Stimulated activated naive CD4-positive, alpha-beta T cell treated with Interleukin-2 at 50 U/mL for 16 hours (primary cell): ENCODE data around the gene VTN.

Source experiments
- DNase-seq: peaks from one replicate; lab custom pipeline; 2025; lab: John Stamatoyannopoulos, UW

Gene VTN

DNA sequence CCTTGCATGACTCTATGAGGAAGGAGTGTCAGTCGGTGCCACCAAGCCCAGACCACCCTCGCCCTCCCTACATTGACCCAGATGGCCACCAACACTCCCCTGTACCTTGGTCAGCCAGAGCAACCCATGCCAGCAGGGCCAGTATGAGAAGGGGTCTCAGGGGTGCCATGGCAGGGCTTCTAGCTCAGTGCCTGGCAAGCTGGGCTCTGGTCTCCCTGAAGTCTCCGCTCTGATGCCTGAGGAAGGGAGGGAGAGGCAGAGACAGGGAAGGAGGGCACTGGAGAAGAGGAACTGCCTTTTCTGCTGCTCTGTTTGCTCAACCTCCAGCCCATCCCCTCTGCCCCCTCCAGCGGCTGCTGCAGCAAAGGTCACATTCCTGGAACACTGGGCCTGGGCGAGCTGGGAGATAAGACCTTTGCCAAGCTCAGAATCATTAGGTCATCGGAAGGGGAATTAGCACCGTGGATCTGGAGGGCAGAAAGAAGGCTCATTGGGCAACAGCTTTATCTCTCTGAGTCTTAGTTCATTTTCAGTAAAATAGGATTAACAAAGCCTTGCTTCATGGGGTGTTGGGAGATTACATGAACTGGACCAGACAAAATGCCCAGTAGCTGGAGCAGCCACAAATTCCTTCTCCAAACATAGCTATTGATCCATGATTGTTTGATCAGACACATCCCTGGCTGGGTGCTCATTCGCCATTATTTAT is at the start of gene VTN:
VTN (minus strand) TSS at position 273 of the 709 bp plus-strand sequence; CDS start at position 169, 104 bp downstream.
- DNase-seq = no peak

- DNase-seq = peak; percentile 19
Observed at GRCh38 chr17:28416703-28417311, 46.7 kb upstream of the VTN start.

DNA sequence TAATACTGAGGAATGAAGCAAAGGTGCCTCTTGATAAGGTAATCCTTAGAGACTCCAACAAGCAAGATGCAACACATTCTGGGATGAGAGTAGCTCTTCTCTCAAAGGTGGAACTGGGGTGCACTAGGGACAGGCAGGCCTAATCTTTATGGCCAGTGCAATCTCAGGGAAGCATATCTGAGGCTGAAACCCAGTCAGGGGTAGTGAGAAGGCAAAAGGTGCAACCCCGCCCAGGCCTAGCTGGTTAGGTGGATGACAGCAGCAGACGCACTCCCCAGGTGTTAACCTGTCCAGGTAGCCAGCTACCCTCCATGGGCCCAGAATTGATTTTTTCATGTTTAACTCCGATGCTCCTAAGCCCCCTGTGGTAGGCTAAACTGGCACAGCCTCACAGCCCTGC is 45.8 kb upstream of the VTN start:
- DNase-seq = no peak

DNA sequence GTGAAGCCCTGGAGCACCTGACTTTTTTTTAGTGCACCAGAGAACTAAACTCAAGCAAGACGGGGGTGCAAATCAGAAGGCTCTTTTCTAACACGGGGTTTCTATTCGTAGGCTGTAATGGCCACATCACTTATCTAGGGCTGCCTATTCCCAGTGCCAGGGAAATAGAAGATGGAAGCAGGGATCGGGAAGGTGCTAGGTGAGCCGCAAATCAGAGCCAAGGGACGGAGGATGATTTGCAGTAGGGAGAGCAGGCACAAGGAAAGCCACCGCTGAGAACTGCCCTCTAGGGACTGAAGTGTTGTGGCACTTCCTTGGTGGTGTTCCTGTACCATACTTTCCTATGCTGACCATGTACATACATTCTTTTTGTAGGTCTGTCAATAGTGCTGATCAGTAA is 43.7 kb upstream of the VTN start:
- DNase-seq = no peak

DNA sequence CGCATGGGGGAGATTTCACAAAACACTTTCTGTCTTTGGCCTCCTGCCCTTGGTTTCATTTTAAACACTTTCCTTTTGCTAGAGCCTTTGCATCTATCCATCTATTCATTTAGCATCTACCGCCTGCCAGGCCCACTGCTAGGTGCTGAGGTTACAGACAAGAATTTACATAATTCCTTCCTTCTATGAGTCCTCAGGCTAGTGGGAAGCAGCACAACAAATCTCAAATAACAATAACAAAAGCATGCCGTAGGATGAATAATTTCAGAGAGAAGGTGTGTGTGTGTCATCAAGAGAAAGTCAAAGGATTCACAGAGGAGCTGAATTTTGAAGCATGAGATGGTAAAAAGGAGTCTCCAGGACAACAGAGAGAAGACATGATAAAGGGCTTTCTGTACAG is 42.0 kb upstream of the VTN start:
- no peak for DNase-seq

DNA sequence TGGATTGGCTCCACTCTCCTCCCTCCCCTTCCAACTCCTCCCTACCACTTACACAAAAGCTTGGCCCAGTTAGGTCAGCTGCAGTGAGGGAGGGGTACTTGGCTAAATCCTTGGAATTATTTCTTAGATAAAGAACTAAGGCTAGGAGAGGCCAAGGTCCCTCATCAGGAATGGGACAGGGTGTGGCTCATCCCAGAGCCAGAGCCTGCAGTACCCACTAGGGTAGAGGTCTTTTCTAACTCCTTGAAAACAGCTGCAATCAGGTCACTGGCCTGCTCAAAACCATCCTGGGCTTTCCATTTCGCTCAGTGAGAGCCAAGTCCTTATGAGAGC is 37.8 kb upstream of the VTN start:
- DNase-seq = no peak

DNA sequence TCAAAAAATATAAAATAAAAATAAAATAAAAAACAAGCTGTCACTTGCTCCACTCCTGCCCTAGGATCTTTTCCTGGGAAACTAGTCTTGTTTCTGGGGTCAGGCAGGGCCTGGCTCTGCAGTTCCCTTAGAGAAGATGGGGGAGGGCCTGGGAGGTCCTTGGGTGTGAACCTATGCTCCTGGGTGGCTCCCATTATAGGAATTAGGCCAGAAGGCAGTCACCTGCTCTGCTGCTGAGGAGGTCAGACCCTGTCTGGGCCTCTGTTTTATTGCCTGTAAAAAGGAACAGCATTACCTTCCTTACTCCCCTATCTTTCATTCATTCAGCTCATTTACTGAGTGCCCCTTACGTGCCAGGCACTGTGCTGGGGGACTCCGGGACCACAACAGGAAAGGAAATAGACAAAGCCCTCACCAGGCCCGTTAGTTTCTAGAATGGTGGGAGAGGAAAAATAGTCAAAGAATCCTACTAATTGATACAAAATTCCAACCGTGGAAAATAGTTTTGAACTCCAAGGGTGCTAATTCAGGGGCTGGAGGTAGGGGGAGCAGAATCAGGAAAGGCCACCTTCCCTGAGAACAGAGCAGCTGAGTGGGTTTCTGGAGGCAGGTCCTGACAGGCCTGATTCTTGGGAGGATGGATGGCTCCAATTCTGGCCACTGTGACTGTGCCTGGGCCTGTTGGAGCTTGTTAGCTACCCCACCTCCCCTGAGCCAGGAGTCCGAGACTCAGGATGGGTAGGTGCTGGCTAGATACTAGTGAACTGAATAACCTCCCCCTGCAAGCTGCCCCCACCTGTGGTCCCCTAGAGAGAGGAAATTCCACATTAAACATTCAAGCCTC is 37.2 kb upstream of the VTN start:
- DNase-seq = no peak

DNA sequence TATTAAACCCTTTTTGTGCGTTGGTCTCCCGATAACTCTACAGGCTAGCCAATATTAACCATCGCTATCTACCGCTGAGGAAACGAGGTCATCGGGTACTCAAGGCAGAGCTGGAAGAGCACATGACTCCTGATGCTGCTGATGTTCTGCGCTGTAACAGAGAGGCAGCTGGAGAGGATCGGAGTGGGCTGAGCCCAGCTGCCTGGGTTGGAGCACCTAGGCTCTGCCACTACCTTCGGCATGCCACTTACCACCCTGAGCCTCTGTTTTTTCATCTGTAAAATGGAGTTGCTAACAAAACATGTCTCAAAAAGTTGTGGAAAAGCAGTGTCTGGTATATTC is 36.3 kb upstream of the VTN start:
- DNase-seq = no peak

GRCh38 chr17:28405632-28406472 is 35.7 kb upstream of the VTN start, which contains the start of gene SLC46A1:
Gene SLC46A1, minus strand, starts transcription at chr17:28406212. Its CDS starts 98 bp downstream, at chr17:28406114.
- peak; percentile 62 for DNase-seq

DNA sequence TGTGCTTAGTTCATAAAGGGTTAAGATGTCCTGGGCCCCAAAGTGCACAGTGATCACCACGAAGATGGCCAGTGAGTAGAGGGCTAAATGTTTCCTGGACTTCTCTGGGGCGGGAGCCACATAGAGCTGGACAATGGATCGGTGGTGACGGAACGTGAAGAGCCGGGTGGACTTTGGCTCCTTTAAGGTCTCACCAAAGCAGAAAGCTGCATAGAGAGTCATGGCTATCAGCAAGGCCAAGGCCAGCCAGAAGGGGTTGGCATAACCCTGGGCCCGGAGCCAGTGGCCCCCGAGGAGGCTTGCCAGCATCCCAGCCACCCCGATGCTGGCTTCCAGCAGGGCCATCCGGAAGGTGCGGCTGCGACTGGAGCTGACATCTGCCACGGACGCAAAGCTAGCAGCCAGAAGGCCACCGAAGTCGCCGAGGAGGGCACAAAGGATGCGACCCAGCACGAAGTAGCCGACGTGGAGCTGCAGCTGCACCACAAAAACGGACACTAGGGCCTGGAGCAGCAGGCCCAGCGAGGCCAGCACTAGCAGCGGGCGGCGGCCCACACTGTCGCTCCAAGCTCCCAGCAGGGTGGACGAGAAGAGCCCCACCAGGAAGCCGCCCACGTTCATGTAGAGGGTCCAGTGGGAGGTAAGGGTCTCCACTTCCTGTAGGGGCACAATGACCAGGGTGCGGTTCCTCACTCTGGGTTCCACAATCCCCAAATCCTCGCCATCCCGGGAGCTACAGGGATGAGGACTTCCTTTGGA is 34.9 kb upstream of the VTN start:
- no peak for DNase-seq

- no peak for DNase-seq
Observed at GRCh38 chr17:28404461-28404811, 34.3 kb upstream of the VTN start.

DNA sequence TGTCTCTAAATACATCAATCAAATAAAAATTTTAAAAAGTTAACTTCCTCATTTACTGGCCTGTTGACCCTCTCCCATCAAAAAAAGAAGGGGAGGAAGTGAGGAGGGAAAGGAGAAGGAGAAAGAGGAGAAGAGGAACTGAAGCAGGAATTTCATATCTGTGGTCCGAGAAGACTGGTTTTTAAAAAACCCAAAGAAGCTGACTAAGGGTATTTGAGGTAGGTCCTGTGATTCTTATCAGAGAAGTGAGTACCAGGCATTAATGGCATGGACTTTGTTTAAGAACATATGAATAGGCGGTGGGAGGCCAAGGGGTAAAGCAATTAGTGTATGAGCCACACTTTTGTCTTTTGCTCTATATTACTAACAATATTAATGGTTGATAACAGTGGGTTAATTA is 33.9 kb upstream of the VTN start:
- no peak for DNase-seq

DNA sequence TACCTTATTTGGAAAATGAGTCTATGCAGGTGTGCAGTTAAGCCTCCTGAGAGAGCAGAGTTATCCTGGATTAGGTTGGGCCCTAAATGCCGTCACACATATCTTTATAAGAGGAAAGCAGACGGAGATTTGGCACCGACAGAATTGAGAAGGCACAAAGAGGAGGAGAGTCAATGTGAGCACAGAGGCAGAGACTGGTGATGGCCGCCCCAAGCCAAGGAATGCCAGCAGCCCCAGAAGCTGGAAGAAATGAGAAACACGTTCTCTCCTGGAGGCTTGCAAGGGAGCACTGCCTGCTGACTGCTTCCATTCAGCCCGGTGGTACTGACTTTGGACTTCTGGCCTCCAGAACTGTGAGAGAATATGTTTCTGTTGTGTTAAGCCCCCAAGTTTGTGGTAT is 32.7 kb upstream of the VTN start:
- no peak for DNase-seq

- no peak for DNase-seq
Observed at GRCh38 chr17:28402224-28402630, 32.1 kb upstream of the VTN start.

DNA sequence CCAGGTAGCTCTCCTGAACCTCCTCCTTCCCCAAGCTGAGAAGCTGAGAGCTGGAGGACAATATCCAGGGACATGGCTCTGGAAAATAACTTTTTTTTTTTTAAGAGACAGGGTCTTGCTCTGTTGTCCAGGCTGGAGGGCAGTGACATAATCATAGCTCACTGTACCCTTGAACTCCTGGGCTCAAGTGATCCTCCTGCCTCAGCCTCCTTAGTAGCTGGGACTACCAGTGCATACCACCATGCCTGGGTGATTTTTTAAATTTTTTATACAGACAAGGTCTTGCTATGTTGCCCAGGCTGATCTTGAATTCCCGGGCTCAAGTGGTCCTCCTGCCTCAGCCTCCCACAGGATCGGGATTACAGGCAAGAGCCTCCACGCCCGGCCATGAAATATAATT is 29.7 kb upstream of the VTN start:
- DNase-seq = no peak

DNA sequence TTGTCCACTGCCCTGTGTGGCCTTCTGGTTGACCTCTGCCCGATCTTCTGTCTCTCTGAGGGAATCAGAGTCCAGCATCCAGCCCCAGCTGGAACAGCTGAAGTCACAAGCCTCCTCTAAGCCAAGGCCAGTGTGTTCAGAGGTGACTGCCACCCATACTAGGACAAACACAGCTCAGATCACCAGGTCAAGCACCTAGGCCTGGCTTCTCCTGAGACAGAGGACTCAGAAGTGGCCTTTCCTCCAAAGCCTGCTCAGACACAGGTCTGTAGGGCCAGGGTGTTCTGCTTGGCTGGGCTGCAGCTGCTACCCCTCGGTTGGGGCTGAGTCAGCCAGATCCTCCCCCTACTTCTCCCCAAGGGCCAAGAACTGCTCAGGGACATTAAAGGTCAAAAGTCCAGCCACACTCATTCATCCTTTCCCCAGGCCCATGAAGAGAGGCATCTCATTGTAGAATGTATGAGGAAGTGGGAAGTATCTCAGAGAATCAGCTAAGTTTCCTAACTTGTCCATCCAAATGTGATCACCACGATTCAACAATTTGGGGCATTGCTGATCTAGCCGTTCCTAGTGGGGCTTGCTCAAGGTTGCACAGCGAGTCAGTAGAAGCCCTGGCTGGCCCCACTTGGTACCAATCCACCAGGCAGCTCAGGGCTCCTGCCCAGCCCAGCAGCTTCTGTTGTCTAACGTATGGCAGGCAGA is 28.3 kb upstream of the VTN start:
- no peak for DNase-seq

DNA sequence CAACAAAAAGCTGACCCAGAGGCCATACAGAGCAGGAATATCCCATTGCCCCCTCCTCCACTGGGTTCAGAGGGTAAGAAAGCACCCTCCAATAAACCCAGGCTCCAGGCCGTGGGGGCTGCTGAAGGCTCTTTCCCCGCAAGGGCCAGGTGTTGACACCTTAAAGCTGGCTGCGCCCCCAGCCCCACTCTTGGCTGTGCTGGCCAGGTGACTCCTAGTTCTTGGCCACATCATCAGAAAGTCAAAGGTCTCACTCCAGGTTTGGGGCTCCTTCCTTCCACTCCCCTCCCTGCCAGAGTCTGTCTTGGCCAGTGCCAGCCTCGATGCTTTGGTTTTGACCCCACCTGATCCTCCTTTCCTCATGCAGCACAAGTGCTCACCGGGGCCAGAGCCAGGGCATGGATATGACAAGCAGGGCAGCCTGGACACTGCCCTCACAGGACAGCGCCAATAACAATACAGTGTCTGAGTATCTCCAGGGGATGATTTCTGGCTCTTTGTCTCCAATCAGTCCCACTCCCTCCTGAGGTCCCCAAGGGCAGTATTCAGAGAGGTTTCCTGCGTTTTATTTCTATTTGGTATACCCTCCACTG is 27.7 kb upstream of the VTN start:
- no peak for DNase-seq

- DNase-seq = no peak
Observed at GRCh38 chr17:28397275-28397674, 27.2 kb upstream of the VTN start.

DNA sequence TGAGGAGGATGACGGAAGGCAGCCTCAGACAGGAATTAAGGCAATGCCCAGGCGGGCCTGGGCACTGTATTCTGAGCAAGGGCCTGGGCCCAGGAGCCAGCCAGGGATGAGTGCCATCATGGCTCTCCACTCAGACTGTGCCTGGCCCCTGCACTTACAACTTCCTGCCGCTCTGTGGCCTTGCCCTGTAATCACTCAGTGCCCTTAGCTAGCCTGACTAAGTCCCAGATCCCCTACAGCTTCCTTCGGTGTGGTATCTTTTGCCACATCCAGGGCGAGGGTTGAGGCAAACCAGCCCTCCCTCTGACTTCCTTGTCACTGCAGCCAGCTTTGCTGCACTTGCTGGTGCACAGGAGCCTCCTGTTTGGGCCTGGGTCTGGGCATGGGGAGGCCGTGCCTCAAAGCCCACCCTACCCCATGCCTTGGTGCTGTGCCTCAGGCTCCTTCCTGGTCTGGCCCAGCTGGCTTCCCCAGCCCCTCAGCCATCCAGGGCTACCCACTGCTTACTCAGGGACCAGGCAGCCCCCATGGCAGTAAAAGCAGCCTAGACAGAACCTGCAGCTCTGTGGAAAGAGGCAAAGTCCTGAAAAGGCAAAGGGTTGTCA is 26.6 kb upstream of the VTN start:
- no peak for DNase-seq

DNA sequence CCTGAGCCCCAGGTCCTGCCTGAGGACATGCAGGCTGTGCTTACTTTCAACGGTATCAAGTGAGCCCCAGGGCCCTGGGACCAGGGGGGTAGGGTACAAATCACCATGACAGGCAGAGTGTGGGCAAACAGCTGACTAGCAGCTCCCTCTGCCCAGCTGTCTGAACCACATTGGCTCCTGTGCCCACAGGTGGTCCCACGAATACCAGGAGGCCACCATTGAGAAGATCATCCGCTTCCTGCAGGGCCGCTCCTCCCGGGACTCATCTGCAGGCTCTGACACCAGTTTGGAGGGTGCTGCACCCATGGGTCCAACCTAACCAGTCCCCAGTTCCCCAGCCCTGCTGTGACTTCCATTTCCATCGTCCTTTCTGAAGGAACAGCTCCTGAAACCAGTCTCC is 25.9 kb upstream of the VTN start:
- no peak for DNase-seq
